ENCODE data around the gene WDR27.

GRCh38 chr6:169648617-169649016 is 53.2 kb downstream of the WDR27 start:
- TF ChIP-seq CTCF (IDR thresholded peaks at IDR 0.05) (no peak), POLR2AphosphoS5 (IDR thresholded peaks at IDR 0.05) (no peak), POLR2A (IDR thresholded peaks at IDR 0.05) (no peak), EP300 (IDR thresholded peaks at IDR 0.05) (no peak)
